ENCODE data around the gene IL15RA. TPM values are rescaled to one million over a fixed set of nuclear protein-coding genes. Genes with fewer than 3 reads are reported as not detected.

IL15RA gene
- total and polyA plus RNA-seq, 2 donors from 2014 or later = 6.8 to 13.9 TPM

DNA sequence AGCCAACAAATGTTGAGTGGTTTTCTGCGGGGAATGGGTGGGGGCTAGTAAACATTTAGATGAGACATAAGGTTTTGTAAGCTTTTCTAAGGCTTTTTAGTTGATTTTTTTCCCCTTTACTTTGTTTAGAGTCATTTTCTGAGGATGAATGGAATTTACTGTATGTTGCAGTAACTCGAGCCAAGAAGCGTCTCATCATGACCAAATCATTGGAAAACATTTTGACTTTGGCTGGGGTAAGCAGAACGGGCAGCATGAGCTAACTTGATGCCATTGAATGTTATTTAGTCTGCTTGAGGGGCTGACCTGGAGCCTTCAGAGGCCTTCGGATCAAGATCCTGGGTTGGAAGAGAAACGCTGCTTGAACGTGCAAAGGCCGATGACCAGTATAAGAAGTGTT is 50.0 kb downstream of the IL15RA start:
- no peaks in the 10 kb centered on the region for H3K4me1 ChIP-seq (ENCODE audit: control insufficient read depth in 2 of 3, insufficient read depth in 2 of 3, low read depth in 1 of 3, low read length in 3 of 3)
- DNase-seq (no peak), FAIRE-seq (no peak)
- H3K9ac ChIP-seq (ENCODE audit: low read length in 3 of 3) = no peak overlapping the region
- no peaks in the 10 kb centered on the region for H3K27me3 ChIP-seq (ENCODE audit: control insufficient read depth, insufficient read depth, low read length)
- H3K27ac ChIP-seq (ENCODE audit: low read depth in 2 of 2, low read length in 2 of 2) = no peak overlapping the region
- TF ChIP-seq, protein P1, sequence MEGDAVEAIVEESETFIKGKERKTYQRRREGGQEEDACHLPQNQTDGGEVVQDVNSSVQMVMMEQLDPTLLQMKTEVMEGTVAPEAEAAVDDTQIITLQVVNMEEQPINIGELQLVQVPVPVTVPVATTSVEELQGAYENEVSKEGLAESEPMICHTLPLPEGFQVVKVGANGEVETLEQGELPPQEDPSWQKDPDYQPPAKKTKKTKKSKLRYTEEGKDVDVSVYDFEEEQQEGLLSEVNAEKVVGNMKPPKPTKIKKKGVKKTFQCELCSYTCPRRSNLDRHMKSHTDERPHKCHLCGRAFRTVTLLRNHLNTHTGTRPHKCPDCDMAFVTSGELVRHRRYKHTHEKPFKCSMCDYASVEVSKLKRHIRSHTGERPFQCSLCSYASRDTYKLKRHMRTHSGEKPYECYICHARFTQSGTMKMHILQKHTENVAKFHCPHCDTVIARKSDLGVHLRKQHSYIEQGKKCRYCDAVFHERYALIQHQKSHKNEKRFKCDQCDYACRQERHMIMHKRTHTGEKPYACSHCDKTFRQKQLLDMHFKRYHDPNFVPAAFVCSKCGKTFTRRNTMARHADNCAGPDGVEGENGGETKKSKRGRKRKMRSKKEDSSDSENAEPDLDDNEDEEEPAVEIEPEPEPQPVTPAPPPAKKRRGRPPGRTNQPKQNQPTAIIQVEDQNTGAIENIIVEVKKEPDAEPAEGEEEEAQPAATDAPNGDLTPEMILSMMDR (IDR thresholded peaks at IDR 0.05; ENCODE audit: borderline replicate concordance, extremely low read depth, insufficient read depth) = no peak
- intact Hi-C loops (cut with DNase I) = no loop called here
- H3K4me3 ChIP-seq (ENCODE audit: low read length in 3 of 3) = no peak overlapping the region
- H3K9me3 ChIP-seq (ENCODE audit: control insufficient read depth in 2 of 3, insufficient read depth in 1 of 3, low read length in 3 of 3) = no peaks in the 10 kb centered on the region
- peaks cover 2 to 77% (median 35%) of the 10 kb centered on the region in 3 donors for H3K36me3 ChIP-seq (ENCODE audit: control insufficient read depth in 2 of 3, insufficient read depth in 3 of 3, low read length in 3 of 3)

DNA sequence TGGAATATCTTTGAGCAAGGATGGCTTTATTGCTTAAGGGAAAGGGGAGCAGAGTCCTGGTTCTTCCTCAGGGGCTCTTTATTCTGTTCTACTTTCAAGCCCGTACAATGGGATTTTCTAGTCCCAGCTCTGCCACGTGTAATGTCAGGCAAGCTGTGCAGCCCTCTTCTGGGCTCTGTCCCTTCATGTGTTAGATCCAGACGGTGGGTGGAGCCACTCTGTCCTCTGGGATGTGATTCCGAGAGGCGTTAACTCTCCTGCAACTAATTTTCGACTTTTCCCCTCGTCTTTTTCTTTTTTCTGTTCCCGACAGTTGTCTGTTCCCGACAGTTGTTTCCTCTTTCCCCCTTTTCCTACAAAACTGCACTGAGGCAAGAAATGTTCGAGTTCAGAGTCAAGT is 52.5 kb downstream of the IL15RA start:
- no peaks in the 10 kb centered on the region for H3K27me3 ChIP-seq (ENCODE audit: control insufficient read depth, insufficient read depth, low read length)
- H3K4me1 ChIP-seq (ENCODE audit: control insufficient read depth in 2 of 3, insufficient read depth in 2 of 3, low read depth in 1 of 3, low read length in 3 of 3) = no peaks in the 10 kb centered on the region
- FAIRE-seq (no peak), DNase-seq (no peak)
- H3K9ac ChIP-seq (ENCODE audit: low read length in 3 of 3) = no peak overlapping the region
- TF ChIP-seq, protein P1 (IDR thresholded peaks at IDR 0.05; ENCODE audit: borderline replicate concordance, extremely low read depth, insufficient read depth) = no peak
- peaks cover 4 to 90% (median 53%) of the 10 kb centered on the region in 3 donors for H3K36me3 ChIP-seq (ENCODE audit: control insufficient read depth in 2 of 3, insufficient read depth in 3 of 3, low read length in 3 of 3)
- no peak overlapping the region for H3K4me3 ChIP-seq (ENCODE audit: low read length in 3 of 3)
- no peak overlapping the region for H3K27ac ChIP-seq (ENCODE audit: low read depth in 2 of 2, low read length in 2 of 2)
- intact Hi-C loops (cut with DNase I) = no loop called here
- no peaks in the 10 kb centered on the region for H3K9me3 ChIP-seq (ENCODE audit: control insufficient read depth in 2 of 3, insufficient read depth in 1 of 3, low read length in 3 of 3)

DNA sequence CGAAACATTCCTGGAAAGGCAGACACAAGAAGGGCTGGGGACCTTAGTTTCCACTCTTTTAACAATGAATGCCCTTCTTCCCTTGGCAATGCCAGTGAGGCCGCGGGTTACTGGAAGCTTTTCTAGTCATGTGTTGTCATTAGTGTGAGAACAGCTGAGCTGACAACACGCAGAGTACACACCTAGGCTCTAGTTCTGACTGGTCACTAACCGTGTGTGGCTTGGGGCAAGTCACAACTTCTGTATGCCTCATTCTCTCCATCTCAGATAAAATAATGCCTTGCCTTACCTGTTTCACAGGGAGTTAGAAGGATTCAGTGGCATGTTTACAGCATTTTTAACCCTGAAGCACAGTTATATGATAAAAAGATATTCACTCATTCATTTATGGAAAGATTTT is 55.6 kb downstream of the IL15RA start:
- Histone ChIP-seq H3K9me3 (ENCODE audit: control insufficient read depth in 2 of 3, insufficient read depth in 1 of 3, low read length in 3 of 3) (no peaks in the 10 kb centered on the region), H3K36me3 (ENCODE audit: control insufficient read depth in 2 of 3, insufficient read depth in 3 of 3, low read length in 3 of 3) (peaks cover 4 to 87% (median 59%) of the 10 kb centered on the region in 3 donors), H3K27ac (ENCODE audit: low read depth in 2 of 2, low read length in 2 of 2) (no peak overlapping the region), H3K4me3 (ENCODE audit: low read length in 3 of 3) (no peak overlapping the region), H3K9ac (ENCODE audit: low read length in 3 of 3) (no peak overlapping the region), H3K4me1 (ENCODE audit: control insufficient read depth in 2 of 3, insufficient read depth in 2 of 3, low read depth in 1 of 3, low read length in 3 of 3) (no peaks in the 10 kb centered on the region), H3K27me3 (ENCODE audit: control insufficient read depth, insufficient read depth, low read length) (no peaks in the 10 kb centered on the region)
- TF ChIP-seq, protein P1 (IDR thresholded peaks at IDR 0.05; ENCODE audit: borderline replicate concordance, extremely low read depth, insufficient read depth) = no peak
- FAIRE-seq = no peak
- intact Hi-C loops (cut with DNase I) = no loop called here
- no peak for DNase-seq

DNA sequence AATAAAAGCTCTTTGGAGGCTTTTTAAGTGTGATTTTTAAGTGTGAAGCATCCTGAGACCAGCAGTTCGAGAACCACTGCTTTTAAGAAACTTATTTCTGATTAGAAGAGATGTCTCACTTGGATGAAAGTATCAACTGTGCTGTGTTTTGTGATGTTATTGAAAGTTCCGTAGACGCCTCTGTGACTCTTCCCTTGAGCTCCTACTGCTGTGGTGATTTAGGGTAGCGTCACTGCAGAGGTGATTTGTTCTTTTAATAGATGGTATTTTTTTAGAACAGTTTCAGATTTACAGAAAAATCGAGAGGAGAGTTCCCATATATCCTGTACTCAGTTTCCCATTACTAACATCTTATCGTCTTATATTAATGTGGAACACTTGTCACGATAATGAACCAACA is 57.8 kb downstream of the IL15RA start:
- Histone ChIP-seq H3K4me1 (ENCODE audit: control insufficient read depth in 2 of 3, insufficient read depth in 2 of 3, low read depth in 1 of 3, low read length in 3 of 3) (no peaks in the 10 kb centered on the region), H3K4me3 (ENCODE audit: low read length in 3 of 3) (no peak overlapping the region), H3K36me3 (ENCODE audit: control insufficient read depth in 2 of 3, insufficient read depth in 3 of 3, low read length in 3 of 3) (peaks cover 7 to 92% (median 71%) of the 10 kb centered on the region in 3 donors), H3K27me3 (ENCODE audit: control insufficient read depth, insufficient read depth, low read length) (no peaks in the 10 kb centered on the region), H3K9me3 (ENCODE audit: control insufficient read depth in 2 of 3, insufficient read depth in 1 of 3, low read length in 3 of 3) (no peaks in the 10 kb centered on the region), H3K27ac (ENCODE audit: low read depth in 2 of 2, low read length in 2 of 2) (no peak overlapping the region), H3K9ac (ENCODE audit: low read length in 3 of 3) (no peak overlapping the region)
- TF ChIP-seq, protein P1 (IDR thresholded peaks at IDR 0.05; ENCODE audit: borderline replicate concordance, extremely low read depth, insufficient read depth) = no peak
- no peak for DNase-seq
- no peak for FAIRE-seq
- intact Hi-C loops (cut with DNase I) = no loop called here
